Keratinocyte (primary cell): ENCODE data around the gene VWDE. TPM values are rescaled to one million over a fixed set of nuclear protein-coding genes. Genes with fewer than 3 reads are reported as not detected.

Experiments used
- DNase-seq: peaks from one replicate; pipeline ENCODE4 v3.0.0-alpha.2; 2011; ENCODE audit warnings: low read depth, missing footprints, low spot score
- FAIRE-seq: peaks from 2 replicates; lab custom pipeline; 2011; peaks lifted over from hg19 to GRCh38; lab: Jason Lieb, UNC
- H2AFZ ChIP-seq: 2 replicates; pipeline ENCODE4 v1.6.0; 2012; ENCODE audit warnings: low read length, control low read depth, inconsistent platforms; ENCODE audit not compliant: control insufficient read depth
- H3K27ac ChIP-seq: 2 replicates; pipeline ENCODE4 v1.5.1; 2011; ENCODE audit warnings: low read length; ENCODE audit not compliant: control insufficient read depth, insufficient read depth
- H3K27me3 ChIP-seq: 3 replicates; pipeline ENCODE4 v1.6.0; 2011; ENCODE audit warnings: low read length; ENCODE audit not compliant: control insufficient read depth, insufficient read depth; ENCODE audit errors: extremely low read depth
- H3K36me3 ChIP-seq, 2 experiments: 2 replicates in 1 of 2; 3 replicates in 1 of 2; pipeline ENCODE4 v1.5.1; 2011; ENCODE audit warnings: low read length in 2 of 2, mild to moderate bottlenecking in 1 of 2; ENCODE audit not compliant: control insufficient read depth in 2 of 2, insufficient read depth in 2 of 2; ENCODE audit errors: extremely low read depth in 1 of 2
- H3K4me1 ChIP-seq: 3 replicates; pipeline ENCODE4 v1.5.1; 2011; ENCODE audit warnings: low read length; ENCODE audit not compliant: control insufficient read depth, insufficient read depth; ENCODE audit errors: extremely low read depth
- H3K4me2 ChIP-seq: 3 replicates; pipeline ENCODE4 v1.6.0; 2011; ENCODE audit warnings: low read depth, low read length; ENCODE audit not compliant: control insufficient read depth, insufficient read depth; ENCODE audit errors: extremely low read depth
- H3K4me3 ChIP-seq, 3 experiments: fragments of 200-600 bp in 1 of 3; sonication (generic) in 1 of 3; 2 replicates in 2 of 3; 3 replicates in 1 of 3; pipeline ENCODE4 v1.5.1; 2011 to 2016; ENCODE audit warnings: low read length in 3 of 3, mild to moderate bottlenecking in 3 of 3, control low read depth in 2 of 3, inconsistent platforms in 1 of 3, low read depth in 1 of 3, mixed read lengths in 1 of 3, mixed run types in 1 of 3, moderate library complexity in 1 of 3; ENCODE audit not compliant: control insufficient read depth in 2 of 3, insufficient read depth in 2 of 3; ENCODE audit errors: extremely low read depth in 1 of 3
- H3K79me2 ChIP-seq: 2 replicates; pipeline ENCODE4 v1.6.0; 2012; ENCODE audit warnings: low read length; ENCODE audit not compliant: control insufficient read depth, insufficient read depth
- H3K9ac ChIP-seq: 3 replicates; pipeline ENCODE4 v1.6.0; 2011; ENCODE audit warnings: low read length; ENCODE audit not compliant: control insufficient read depth, insufficient read depth; ENCODE audit errors: extremely low read depth
- H3K9me1 ChIP-seq: 3 replicates; pipeline ENCODE4 v1.6.0; 2011; ENCODE audit warnings: low read length; ENCODE audit not compliant: control insufficient read depth, insufficient read depth; ENCODE audit errors: extremely low read depth
- H3K9me3 ChIP-seq: 2 replicates; pipeline ENCODE4 v1.5.1; 2012; ENCODE audit warnings: low read depth, low read length; ENCODE audit not compliant: control insufficient read depth
- H4K20me1 ChIP-seq: 3 replicates; pipeline ENCODE4 v1.6.0; 2011; ENCODE audit warnings: low read length; ENCODE audit not compliant: control insufficient read depth, insufficient read depth; ENCODE audit errors: extremely low read depth
- CTCF ChIP-seq, 3 experiments: IDR thresholded peaks in 1 of 3; conservative IDR thresholded peaks in 1 of 3; optimal IDR thresholded peaks in 1 of 3; 2 replicates in 2 of 3; 3 replicates in 1 of 3; pipeline versions ENCODE3 to v1.5.1; 2011; ENCODE audit warnings: low read length in 3 of 3, mild to moderate bottlenecking in 3 of 3, moderate library complexity in 2 of 3, control low read depth in 1 of 3, inconsistent platforms in 1 of 3; ENCODE audit not compliant: insufficient read depth in 2 of 3; ENCODE audit errors: extremely low read depth in 1 of 3
- EZH2 ChIP-seq: IDR thresholded peaks from one replicate; pipeline ENCODE4 v1.6.1; 2012; ENCODE audit warnings: inconsistent platforms, mild to moderate bottlenecking, low read length, moderate library complexity
- dilution Hi-C: fragments of 300-500 bp; cut with MboI; formaldehyde crosslinking; loops from one replicate; pipeline ENCODE4 v1.7.0; 2020; ENCODE audit warnings: low sequenced_read_pairs; ENCODE audit not compliant: extremely low pct_ligation_motif_present
- polyA plus RNA-seq, 5 experiments: library from polyadenylated mRNA; depleted of rRNA in 3 of 5; stranded (reverse) in 3 of 5; stranded (forward) in 1 of 5; unstranded in 1 of 5; fragments of >200 nt; gene quantifications; 1 replicate in 1 of 5; 2 replicates in 3 of 5; 3 replicates in 1 of 5; pipeline versions ENCODE4 v1.2.1 to v1.2.3, GENCODE V29; 2011 to 2012; ENCODE audit warnings: missing spikeins in 2 of 5, low read depth in 1 of 5, low replicate concordance in 1 of 5

VWDE gene
- polyA plus RNA-seq, 1 donor (not counting 4 experiments of a cell fraction or from before 2014, with no cell fraction given), result 0.01 TPM

DNA sequence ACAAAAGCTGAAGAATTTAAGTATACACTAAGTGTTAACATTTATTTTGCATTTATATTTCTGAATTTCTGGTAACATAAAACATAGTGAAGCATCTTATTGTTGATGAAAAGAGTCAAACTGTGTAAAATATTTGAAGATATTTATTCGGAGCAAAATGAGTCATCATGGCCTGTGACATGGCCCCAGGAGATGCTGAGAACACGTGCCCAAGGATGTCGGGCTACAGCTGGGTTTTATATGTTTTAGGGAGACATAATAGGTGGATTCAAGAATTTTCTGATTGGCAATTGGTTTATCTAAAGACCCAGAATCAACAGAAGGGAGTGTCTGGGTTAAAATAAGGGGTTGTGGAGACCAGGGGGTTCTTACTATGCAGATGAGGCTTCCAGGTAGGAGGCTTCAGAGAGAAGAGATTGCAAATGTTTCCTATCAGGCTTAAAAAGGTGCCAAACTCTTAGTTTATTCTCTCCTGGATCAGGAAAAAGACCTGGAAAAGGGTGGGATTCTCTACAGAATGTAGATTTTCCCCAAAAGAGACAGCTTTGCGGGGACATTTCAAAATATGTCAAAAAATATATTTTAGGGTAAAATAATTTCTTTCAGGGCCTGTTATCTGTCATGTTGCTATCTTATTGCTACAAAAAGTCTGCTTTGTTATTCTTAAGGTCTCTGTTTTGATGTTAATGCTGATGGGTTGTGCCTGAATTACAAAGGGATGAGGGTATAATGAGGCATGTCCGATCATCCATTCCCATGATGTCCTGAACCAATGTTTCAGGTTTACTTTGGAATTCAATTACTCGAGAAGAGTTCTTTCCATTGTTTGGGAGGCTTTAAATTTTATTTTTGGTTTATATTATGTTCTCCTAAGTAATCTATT lies 74.5 kb downstream of the VWDE start:
- H3K27ac ChIP-seq, result no peak overlapping the region

DNA sequence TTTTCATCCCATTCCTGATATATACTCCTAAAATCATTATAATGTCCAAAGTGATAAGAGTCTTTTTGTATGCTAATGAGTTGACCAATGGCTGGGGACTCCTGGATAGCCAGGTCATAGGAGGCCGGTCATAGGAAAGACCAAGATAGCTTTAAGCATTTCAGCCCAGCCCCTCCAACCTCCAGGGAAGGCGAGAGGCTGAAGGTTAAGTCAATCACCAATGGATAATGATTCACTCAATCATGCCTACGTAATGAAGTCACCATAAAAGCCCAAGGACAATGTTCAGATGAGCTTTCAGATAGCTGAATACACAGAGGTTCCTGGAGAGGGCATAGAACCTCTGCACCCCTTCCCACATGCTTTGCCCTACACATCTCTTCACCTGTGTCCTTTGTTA lies 75.7 kb downstream of the VWDE start:
- Histone ChIP-seq H3K4me1 (no peaks in the 10 kb centered on the region), H3K9me3 (no peaks in the 10 kb centered on the region), H2AFZ (no peak overlapping the region), H3K27me3 (no peaks in the 10 kb centered on the region), H3K4me3 (no peak overlapping the region), H3K9ac (no peak overlapping the region), H4K20me1 (no peaks in the 10 kb centered on the region), H3K9me1 (no peaks in the 10 kb centered on the region), H3K4me2 (no peak overlapping the region), H3K36me3 (no peaks in the 10 kb centered on the region), H3K27ac (no peak overlapping the region), H3K79me2 (no peaks in the 10 kb centered on the region)
- no peak for TF ChIP-seq EZH2
- DNase-seq (no peak), FAIRE-seq (no peak)
- dilution Hi-C loops, result no loop called here

More for the DNA sequence above, 74.5 kb downstream of the VWDE start:
- FAIRE-seq (no peak), DNase-seq (no peak)
- dilution Hi-C loops, result no loop called here
- TF ChIP-seq CTCF (optimal IDR thresholded peaks at IDR 0.05 in 1 of 3, IDR thresholded peaks at IDR 0.05 in 1 of 3, conservative IDR thresholded peaks at IDR 0.05 in 1 of 3; ENCODE audit: extremely low read depth in 1 of 3, insufficient read depth in 2 of 3, low read length in 3 of 3), result no peak
- TF ChIP-seq EZH2, result no peak
- no peaks in the 10 kb centered on the region for H3K36me3 ChIP-seq
- H3K79me2 ChIP-seq, result no peaks in the 10 kb centered on the region
- no peaks in the 10 kb centered on the region for H4K20me1 ChIP-seq
- H3K4me1 ChIP-seq, result no peaks in the 10 kb centered on the region
- H2AFZ ChIP-seq, result no peak overlapping the region
- no peaks in the 10 kb centered on the region for H3K9me1 ChIP-seq
- H3K4me2 ChIP-seq, result no peak overlapping the region
- no peaks in the 10 kb centered on the region for H3K27me3 ChIP-seq
- no peaks in the 10 kb centered on the region for H3K9me3 ChIP-seq
- H3K9ac ChIP-seq, result no peak overlapping the region
- no peak overlapping the region for H3K4me3 ChIP-seq
